Neuronal stem cell (in vitro differentiated cells): ENCODE results near the gene ATXN7.

ENCODE experiments used
- DNase-seq: peaks from one replicate; pipeline ENCODE4 v3.0.0-alpha.2; 2013; ENCODE audit warnings: low spot score
- H2AFZ ChIP-seq: one replicate; pipeline ENCODE4 v1.6.1; 2013; ENCODE audit warnings: mild to moderate bottlenecking, low read length, inconsistent platforms
- H2AK5ac ChIP-seq: 2 replicates; pipeline ENCODE4 v1.6.1; 2013; ENCODE audit warnings: low read depth, mild to moderate bottlenecking, inconsistent platforms, low read length, moderate library complexity, mixed read lengths
- H2BK120ac ChIP-seq: 2 replicates; pipeline ENCODE4 v1.6.1; 2013; ENCODE audit warnings: low read depth, mild to moderate bottlenecking, inconsistent platforms, low read length, moderate library complexity, mixed read lengths
- H2BK12ac ChIP-seq: one replicate; pipeline ENCODE4 v1.6.1; 2013; ENCODE audit warnings: low read length, inconsistent platforms
- H2BK15ac ChIP-seq: 2 replicates; pipeline ENCODE4 v1.6.1; 2013; ENCODE audit warnings: mild to moderate bottlenecking, low read length, inconsistent platforms, mixed read lengths
- H2BK5ac ChIP-seq: one replicate; pipeline ENCODE4 v1.6.1; 2013; ENCODE audit warnings: inconsistent platforms, mild to moderate bottlenecking, low read length, moderate library complexity
- H3K14ac ChIP-seq: one replicate; pipeline ENCODE4 v1.6.1; 2013; ENCODE audit warnings: low read length, inconsistent platforms
- H3K18ac ChIP-seq: 2 replicates; pipeline ENCODE4 v1.6.1; 2013; ENCODE audit warnings: low read length, inconsistent platforms
- H3K23ac ChIP-seq: 2 replicates; pipeline ENCODE4 v1.6.1; 2013; ENCODE audit warnings: low read depth, mild to moderate bottlenecking, mixed read lengths, low read length, inconsistent platforms; ENCODE audit not compliant: poor library complexity
- H3K27ac ChIP-seq: replicated peaks from 3 replicates; pipeline ENCODE4 v1.5.1; 2013; ENCODE audit warnings: low read length, inconsistent platforms
- H3K27me3 ChIP-seq, 3 experiments: 2 replicates each; pipeline ENCODE4 v1.6.1; 2013; ENCODE audit warnings: low read length in 3 of 3, mild to moderate bottlenecking in 2 of 3, inconsistent platforms in 1 of 3, low read depth in 1 of 3, mixed read lengths in 1 of 3, moderate library complexity in 1 of 3; ENCODE audit not compliant: control insufficient read depth in 3 of 3, insufficient read depth in 3 of 3
- H3K36me3 ChIP-seq, 2 donors: replicated peaks in 1 of 2; 2 replicates each; pipeline ENCODE4 v1.6.1; 2013; ENCODE audit warnings: low read length in 2 of 2; ENCODE audit not compliant: control insufficient read depth in 2 of 2, insufficient read depth in 2 of 2
- H3K4ac ChIP-seq: 2 replicates; pipeline ENCODE4 v1.6.1; 2013; ENCODE audit warnings: inconsistent platforms, mild to moderate bottlenecking, low read length, moderate library complexity
- H3K4me1 ChIP-seq, 2 donors: 1 replicate in 1 of 2; 2 replicates in 1 of 2; pipeline ENCODE4 v1.6.1; 2013; ENCODE audit warnings: low read length in 2 of 2, low read depth in 1 of 2; ENCODE audit not compliant: control insufficient read depth in 2 of 2, insufficient read depth in 1 of 2
- H3K4me2 ChIP-seq: one replicate; pipeline ENCODE4 v1.6.1; 2013; ENCODE audit warnings: mild to moderate bottlenecking, low read length, inconsistent platforms; ENCODE audit not compliant: insufficient read depth, poor library complexity, severe bottlenecking
- H3K4me3 ChIP-seq, 2 donors: 2 replicates each; pipeline ENCODE4 v1.5.1; 2013; ENCODE audit warnings: low read length in 2 of 2, mild to moderate bottlenecking in 2 of 2, inconsistent platforms in 1 of 2, moderate library complexity in 1 of 2
- H3K79me1 ChIP-seq: one replicate; pipeline ENCODE4 v1.6.1; 2013; ENCODE audit warnings: low read depth, mild to moderate bottlenecking, inconsistent platforms, low read length, moderate library complexity
- H3K9ac ChIP-seq: one replicate; pipeline ENCODE4 v1.6.1; 2013; ENCODE audit warnings: mild to moderate bottlenecking, low read depth, low read length, inconsistent platforms; ENCODE audit not compliant: poor library complexity
- H3K9me3 ChIP-seq, 2 donors: replicated peaks in 1 of 2; 2 replicates each; pipeline versions ENCODE3 to v1.6.1; 2013; ENCODE audit warnings: low read length in 2 of 2, mild to moderate bottlenecking in 2 of 2, inconsistent platforms in 1 of 2, low read depth in 1 of 2, mixed read lengths in 1 of 2, moderate library complexity in 1 of 2; ENCODE audit not compliant: control insufficient read depth in 2 of 2, insufficient read depth in 1 of 2
- H4K8ac ChIP-seq: one replicate; pipeline ENCODE4 v1.6.1; 2013; ENCODE audit warnings: low read depth, mild to moderate bottlenecking, inconsistent platforms, low read length, moderate library complexity
- H4K91ac ChIP-seq: one replicate; pipeline ENCODE4 v1.6.1; 2013; ENCODE audit warnings: low read length, low read depth, mild to moderate bottlenecking, inconsistent platforms; ENCODE audit not compliant: poor library complexity
- WGBS, 2 donors: extraction: QIAGEN DNeasy Blood & Tissue Kit; methylation state at CpG; one replicate each; pipeline ENCODE4 v1.1.7; 2013; ENCODE audit warnings: missing lambda C conversion rate in 2 of 2, mixed read lengths in 1 of 2; ENCODE audit not compliant: insufficient read length in 2 of 2, insufficient replicate concordance in 1 of 2; ENCODE audit errors: extremely low coverage in 2 of 2; 5-methylcytosine and 5-hydroxymethylcytosine counted together

The ATXN7 gene

DNA sequence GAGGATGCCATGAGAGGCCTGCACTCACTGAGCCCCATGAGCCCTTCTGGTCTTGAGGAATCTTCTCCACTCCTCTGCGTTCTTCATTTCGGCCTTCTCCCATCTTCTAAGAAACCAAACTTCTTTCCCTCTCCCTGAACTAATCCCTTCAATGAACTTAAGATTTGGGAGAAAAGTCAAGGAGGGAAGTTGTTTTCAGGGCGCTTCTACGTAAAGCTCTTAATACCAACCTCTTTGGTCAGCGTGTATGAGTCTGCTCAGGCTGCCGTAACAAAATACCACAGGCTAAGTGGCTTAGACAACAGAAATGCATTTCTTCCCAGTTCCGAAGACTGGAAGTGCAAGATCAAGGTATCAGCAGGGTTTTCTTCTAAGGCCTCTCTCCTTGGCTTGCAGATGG lies 173.4 kb downstream of the ATXN7 start:
- Histone ChIP-seq H3K36me3 (no peaks in the 10 kb centered on the region), H2AK5ac (no peak overlapping the region), H3K14ac (no peak overlapping the region), H3K27ac (no peak overlapping the region), H3K9me3 (peaks cover 2 to 17% of the 10 kb centered on the region in 2 donors), H2BK15ac (no peak overlapping the region), H4K91ac (no peak overlapping the region), H3K27me3 (no peaks in the 10 kb centered on the region), H3K18ac (no peak overlapping the region), H3K9ac (no peak overlapping the region), H4K8ac (no peak overlapping the region), H3K79me1 (no peaks in the 10 kb centered on the region), H2BK12ac (no peak overlapping the region), H2BK120ac (no peak overlapping the region), H2BK5ac (no peak overlapping the region), H3K23ac (no peak overlapping the region), H2AFZ (no peak overlapping the region), H3K4me1 (no peaks in the 10 kb centered on the region), H3K4ac (no peak overlapping the region), H3K4me3 (no peak overlapping the region), H3K4me2 (no peak overlapping the region)
- no peak for DNase-seq
- WGBS, 2 donors, result no CpG with 5 or more reads among the region's 7 CpGs

DNA sequence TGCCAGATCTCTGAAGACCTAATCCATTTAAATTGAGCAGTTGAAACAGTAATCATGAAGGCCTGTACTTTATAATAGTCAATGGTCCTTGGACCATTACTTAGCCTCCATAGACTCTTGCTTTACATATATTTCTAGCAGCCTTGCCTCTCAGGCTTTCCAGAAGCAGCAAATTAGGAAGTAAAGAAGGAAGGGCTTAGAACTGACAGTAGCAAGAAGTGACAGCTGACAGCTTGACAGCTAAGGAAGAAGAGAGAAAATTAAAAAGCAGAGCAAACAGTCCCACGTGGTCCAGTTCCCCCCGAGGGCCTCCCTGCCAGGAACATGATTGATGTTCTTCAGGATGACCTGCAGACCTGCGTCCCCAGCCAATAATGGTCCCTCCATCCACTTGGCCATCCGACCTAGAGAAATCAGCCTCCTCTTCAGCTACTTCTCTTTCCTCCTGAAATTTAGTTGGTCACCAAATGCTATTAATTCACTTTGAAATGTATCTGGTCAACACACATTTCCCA lies 174.6 kb downstream of the ATXN7 start:
- WGBS, 2 donors, result no CpG with 5 or more reads among the region's 4 CpGs
- H3K4me2 ChIP-seq, result no peak overlapping the region

GRCh38 chr3:64039332-64039731 lies 175.7 kb downstream of the ATXN7 start:
- H3K4me3 ChIP-seq, result no peak overlapping the region
- no peak overlapping the region for H3K4me2 ChIP-seq
- H3K4me1 ChIP-seq, result no peaks in the 10 kb centered on the region
- H2BK15ac ChIP-seq, result no peak overlapping the region
- no peak overlapping the region for H3K9ac ChIP-seq
- H3K23ac ChIP-seq, result no peak overlapping the region
- H2AFZ ChIP-seq, result no peak overlapping the region
- no peaks in the 10 kb centered on the region for H3K27me3 ChIP-seq
- DNase-seq, result no peak
- H2BK12ac ChIP-seq, result no peak overlapping the region
- H3K14ac ChIP-seq, result no peak overlapping the region
- no peak overlapping the region for H2BK120ac ChIP-seq
- H4K8ac ChIP-seq, result no peak overlapping the region
- no peak overlapping the region for H2BK5ac ChIP-seq
- no peak overlapping the region for H3K4ac ChIP-seq
- WGBS, 2 donors, result no CpG with 5 or more reads among the region's 4 CpGs
- H4K91ac ChIP-seq, result no peak overlapping the region
- no peaks in the 10 kb centered on the region for H3K36me3 ChIP-seq
- H3K79me1 ChIP-seq, result no peaks in the 10 kb centered on the region
- peaks cover 0 to 7% of the 10 kb centered on the region in 2 donors for H3K9me3 ChIP-seq
- H3K27ac ChIP-seq, result no peak overlapping the region
- H3K18ac ChIP-seq, result no peak overlapping the region
- no peak overlapping the region for H2AK5ac ChIP-seq

More for the DNA sequence above, 174.6 kb downstream of the ATXN7 start:
- H3K23ac ChIP-seq, result no peak overlapping the region
- H3K14ac ChIP-seq, result no peak overlapping the region
- H3K4ac ChIP-seq, result no peak overlapping the region
- no peak for DNase-seq
- no peak overlapping the region for H2AK5ac ChIP-seq
- no peaks in the 10 kb centered on the region for H3K79me1 ChIP-seq
- no peak overlapping the region for H2BK12ac ChIP-seq
- H2BK5ac ChIP-seq, result no peak overlapping the region
- no peak overlapping the region for H2BK15ac ChIP-seq
- H3K9me3 ChIP-seq, result peaks cover 2 to 13% of the 10 kb centered on the region in 2 donors
- no peaks in the 10 kb centered on the region for H3K36me3 ChIP-seq
- H3K4me1 ChIP-seq, result no peaks in the 10 kb centered on the region
- no peak overlapping the region for H2AFZ ChIP-seq
- no peak overlapping the region for H4K91ac ChIP-seq
- H3K4me3 ChIP-seq, result no peak overlapping the region
- H3K18ac ChIP-seq, result no peak overlapping the region
- H4K8ac ChIP-seq, result no peak overlapping the region
- H3K27ac ChIP-seq, result no peak overlapping the region
- H2BK120ac ChIP-seq, result no peak overlapping the region
- no peaks in the 10 kb centered on the region for H3K27me3 ChIP-seq
- no peak overlapping the region for H3K9ac ChIP-seq

DNA sequence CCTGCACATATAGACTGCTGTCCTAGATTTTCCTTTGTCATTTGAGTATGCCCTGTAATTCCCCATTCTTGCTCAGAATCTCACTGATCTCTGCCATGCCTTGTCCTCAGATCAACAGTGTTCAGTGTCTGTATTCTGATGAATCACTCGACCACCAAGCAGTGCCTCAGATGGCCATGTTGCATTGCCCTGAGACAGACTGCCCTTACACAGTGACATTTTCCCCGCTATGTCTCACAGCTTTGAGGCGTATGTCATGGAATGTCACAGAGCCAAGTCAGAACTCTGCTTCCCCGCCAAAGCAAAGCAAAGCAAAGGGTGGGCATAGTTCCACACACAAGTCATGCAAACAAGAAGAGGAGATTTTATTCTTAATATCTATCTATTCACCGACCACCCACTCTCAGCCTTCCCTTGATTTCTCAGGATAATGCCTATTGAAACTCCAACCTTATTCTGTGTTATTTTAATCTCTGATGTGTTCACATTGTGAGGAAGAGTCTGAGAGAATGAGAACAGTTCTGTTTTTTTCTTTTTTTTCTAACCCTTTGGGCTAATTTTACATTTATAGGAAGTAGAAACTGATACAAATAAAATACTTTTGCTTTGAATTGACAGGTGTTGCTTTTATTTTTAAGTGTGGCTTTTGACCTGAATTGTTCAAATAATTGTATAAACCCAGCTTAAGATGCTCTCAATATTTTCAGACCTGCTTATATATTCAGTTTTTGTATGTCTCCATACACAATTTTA lies 176.5 kb downstream of the ATXN7 start:
- no peak overlapping the region for H2BK120ac ChIP-seq
- DNase-seq, result no peak

More for the DNA sequence above, 176.5 kb downstream of the ATXN7 start:
- Histone ChIP-seq H3K4me2 (no peak overlapping the region), H2BK5ac (no peak overlapping the region), H3K4me1 (no peaks in the 10 kb centered on the region), H3K4me3 (no peak overlapping the region), H4K8ac (no peak overlapping the region), H2AK5ac (no peak overlapping the region), H3K14ac (no peak overlapping the region), H3K27me3 (no peaks in the 10 kb centered on the region), H3K36me3 (no peaks in the 10 kb centered on the region), H3K9ac (no peak overlapping the region), H3K9me3 (peaks cover 0 to 3% of the 10 kb centered on the region in 2 donors), H3K23ac (no peak overlapping the region), H3K27ac (no peak overlapping the region), H2BK15ac (no peak overlapping the region), H3K79me1 (no peaks in the 10 kb centered on the region), H3K4ac (no peak overlapping the region), H2AFZ (peak overlapping the region; percentile 27), H4K91ac (no peak overlapping the region), H2BK12ac (no peak overlapping the region), H3K18ac (no peak overlapping the region)
- no CpG with 5 or more reads among the region's 5 CpGs for WGBS, 2 donors
